Stromal cell of bone marrow (primary cell): ENCODE data around the gene NUDT22.
A peak's percentile ranks its signal among the peaks of the same experiment; 100 is the strongest.
"Not testable (repeated sequence)": the region's sequence is repeated elsewhere in the genome, so short reads cannot be mapped to it uniquely, and the experiment has no call there.

Source experiments
- DNase-seq: peaks from one replicate; pipeline ENCODE4 v3.0.0-alpha.2; 2012; ENCODE audit warnings: low read depth

NUDT22 gene

GRCh38 chr11:64244107-64244506 lies 18.0 kb downstream of the NUDT22 start:
- no peak for DNase-seq

- DNase-seq, result no peak
Observed at GRCh38 chr11:64244966-64245365, 18.9 kb downstream of the NUDT22 start.

GRCh38 chr11:64245401-64245796 lies 19.3 kb downstream of the NUDT22 start:
- no peak for DNase-seq

- DNase-seq, result peak; percentile 92
Observed at GRCh38 chr11:64245797-64246620, 19.9 kb downstream of the NUDT22 start.

GRCh38 chr11:64246621-64246870 lies 20.5 kb downstream of the NUDT22 start:
- not testable (repeated sequence) for DNase-seq

- peak; percentile 73 for DNase-seq
Observed at GRCh38 chr11:64246871-64247728, 21.0 kb downstream of the NUDT22 start, which contains the start of gene PPP1R14B. Gene PPP1R14B, minus strand, starts transcription at chr11:64246943. Its CDS starts 270 bp downstream, at chr11:64246673.

GRCh38 chr11:64247729-64248531 lies 21.9 kb downstream of the NUDT22 start:
- DNase-seq, result no peak

GRCh38 chr11:64248578-64248977 lies 22.5 kb downstream of the NUDT22 start:
- DNase-seq, result no peak

GRCh38 chr11:64249038-64249437 lies 23.0 kb downstream of the NUDT22 start:
- DNase-seq, result no peak

GRCh38 chr11:64249563-64250414 lies 23.7 kb downstream of the NUDT22 start:
- no peak for DNase-seq

GRCh38 chr11:64250415-64251015 lies 24.4 kb downstream of the NUDT22 start:
- no peak for DNase-seq

GRCh38 chr11:64251016-64251752 lies 25.1 kb downstream of the NUDT22 start, which contains the start of gene PLCB3:
Gene PLCB3, plus strand, starts transcription at chr11:64251530. Its CDS starts 120 bp downstream, at chr11:64251650.
- no peak for DNase-seq

GRCh38 chr11:64251753-64252002 lies 25.6 kb downstream of the NUDT22 start:
- DNase-seq, result no peak

- DNase-seq, result no peak
Observed at GRCh38 chr11:64252003-64252872, 26.2 kb downstream of the NUDT22 start.

GRCh38 chr11:64253043-64253442 lies 27.0 kb downstream of the NUDT22 start:
- no peak for DNase-seq

GRCh38 chr11:64253481-64253880 lies 27.4 kb downstream of the NUDT22 start:
- no peak for DNase-seq

- DNase-seq, result no peak
Observed at GRCh38 chr11:64254326-64254725, 28.3 kb downstream of the NUDT22 start.

GRCh38 chr11:64255135-64256128 lies 29.4 kb downstream of the NUDT22 start:
- no peak for DNase-seq
